H1 (cell line): Measurements from ENCODE around the gene SLC12A8. TPM values are rescaled to one million over a fixed set of nuclear protein-coding genes. Genes with fewer than 3 reads are reported as not detected.

Experiments used
- CTCF ChIA-PET: fragments of 300-600 bp; sonication (Branson Sonifier 250); formaldehyde crosslinking; loops from one replicate; lab custom pipeline; 2021; ENCODE audit not compliant: partially characterized antibody; lab: Charles Lee
- POLR2A ChIA-PET: fragments of 300-600 bp; sonication (Branson Sonifier 250); formaldehyde crosslinking; loops from one replicate; lab custom pipeline; 2021; ENCODE audit warnings: inconsistent platforms; ENCODE audit not compliant: partially characterized antibody; lab: Charles Lee
- DNase-seq, 2 experiments: peaks; one replicate each; pipeline versions ENCODE4 v3.0.0 to v3.0.0-alpha.2; 2010 to 2022; ENCODE audit warnings: low spot score in 2 of 2, low read depth in 1 of 2, mixed read lengths in 1 of 2
- FAIRE-seq: peaks from 2 replicates; lab custom pipeline; 2011; peaks lifted over from hg19 to GRCh38; lab: Jason Lieb, UNC
- H2AFZ ChIP-seq: 2 replicates; pipeline ENCODE4 v1.8.1; 2012; ENCODE audit warnings: low read length, inconsistent platforms
- H2AK5ac ChIP-seq: 2 replicates; pipeline ENCODE4 v1.6.1; 2013; ENCODE audit warnings: low read depth, low read length
- H2BK120ac ChIP-seq: replicated peaks from 2 replicates; pipeline ENCODE3; 2013; ENCODE audit warnings: low read depth, low read length, inconsistent platforms
- H2BK12ac ChIP-seq: 2 replicates; pipeline ENCODE4 v1.6.1; 2013; ENCODE audit warnings: low read depth, low read length
- H2BK15ac ChIP-seq: 2 replicates; pipeline ENCODE4 v1.6.1; 2013; ENCODE audit warnings: low read length
- H2BK20ac ChIP-seq: 2 replicates; pipeline ENCODE4 v1.6.1; 2013; ENCODE audit warnings: low read length
- H2BK5ac ChIP-seq: 2 replicates; pipeline ENCODE4 v1.6.1; 2013; ENCODE audit warnings: low read depth, low read length
- H3K14ac ChIP-seq: 2 replicates; pipeline ENCODE4 v1.6.1; 2013; ENCODE audit warnings: inconsistent platforms; ENCODE audit not compliant: insufficient read length
- H3K18ac ChIP-seq: 2 replicates; pipeline ENCODE4 v1.6.1; 2013; ENCODE audit warnings: low read length; ENCODE audit errors: extremely low read depth
- H3K23ac ChIP-seq: 2 replicates; pipeline ENCODE4 v1.6.1; 2013; ENCODE audit warnings: inconsistent platforms; ENCODE audit not compliant: insufficient read length
- H3K23me2 ChIP-seq: 2 replicates; pipeline ENCODE4 v1.6.1; 2013; ENCODE audit warnings: low read depth, low read length
- H3K27ac ChIP-seq: 2 replicates; pipeline ENCODE4 v1.6.1; 2011; ENCODE audit warnings: low read depth, low read length, inconsistent platforms
- H3K27me3 ChIP-seq, 4 experiments: replicated peaks in 1 of 4; 1 replicate in 1 of 4; 2 replicates in 3 of 4; pipeline versions ENCODE4 v1.6.1 to v1.8.1; 2011 to 2013; ENCODE audit warnings: low read length in 3 of 4, mild to moderate bottlenecking in 3 of 4, inconsistent platforms in 2 of 4, mixed read lengths in 2 of 4, moderate library complexity in 1 of 4; ENCODE audit not compliant: control insufficient read depth in 3 of 4, insufficient read depth in 3 of 4; ENCODE audit errors: extremely low read depth in 1 of 4
- H3K36me3 ChIP-seq, 4 experiments: 2 replicates each; pipeline versions ENCODE4 v1.6.1 to v1.8.1; 2011 to 2013; ENCODE audit warnings: mild to moderate bottlenecking in 4 of 4, low read length in 3 of 4, moderate library complexity in 2 of 4, control low read depth in 1 of 4, inconsistent platforms in 1 of 4; ENCODE audit not compliant: insufficient read depth in 4 of 4, control insufficient read depth in 2 of 4
- H3K4ac ChIP-seq: replicated peaks from 2 replicates; pipeline ENCODE3; 2013; ENCODE audit warnings: low read length, low read depth, mixed read lengths, inconsistent platforms; ENCODE audit not compliant: insufficient read length
- H3K4me1 ChIP-seq, 4 experiments: replicated peaks in 1 of 4; 1 replicate in 1 of 4; 2 replicates in 3 of 4; pipeline versions ENCODE4 v1.6.1 to v1.8.1; 2011 to 2013; ENCODE audit warnings: low read length in 3 of 4, inconsistent platforms in 2 of 4, mixed read lengths in 1 of 4; ENCODE audit not compliant: insufficient read depth in 4 of 4, control insufficient read depth in 3 of 4
- H3K4me2 ChIP-seq, 2 experiments: 2 replicates each; pipeline versions ENCODE4 v1.6.1 to v1.8.1; 2011 to 2013; ENCODE audit warnings: low read depth in 2 of 2, low read length in 2 of 2, control low read depth in 1 of 2, inconsistent platforms in 1 of 2, mild to moderate bottlenecking in 1 of 2; ENCODE audit not compliant: insufficient read depth in 1 of 2
- H3K4me3 ChIP-seq, 4 experiments: fragments of 200-600, 300-600 bp in 1 of 4; sonication (generic), shearing (Covaris generic), sonication (Bioruptor Twin) in 1 of 4; 2 replicates each; pipeline versions ENCODE4 v1.5.1 to v1.8.1; 2011 to 2016; ENCODE audit warnings: low read length in 4 of 4, low read depth in 3 of 4, control low read depth in 2 of 4, inconsistent platforms in 2 of 4, mild to moderate bottlenecking in 2 of 4, mixed read lengths in 1 of 4, moderate library complexity in 1 of 4; ENCODE audit not compliant: insufficient read depth in 2 of 4; ENCODE audit errors: extremely low read depth in 1 of 4
- H3K56ac ChIP-seq: replicated peaks from 2 replicates; pipeline ENCODE3; 2013; ENCODE audit warnings: low read depth, mild to moderate bottlenecking, mixed read lengths, low read length, inconsistent platforms; ENCODE audit not compliant: insufficient read length
- H3K79me1 ChIP-seq: 2 replicates; pipeline ENCODE4 v1.6.1; 2013; ENCODE audit warnings: low read depth, low read length, control low read depth
- H3K79me2 ChIP-seq, 2 experiments: 2 replicates each; pipeline versions ENCODE4 v1.6.1 to v1.8.1; 2012 to 2013; ENCODE audit warnings: low read length in 2 of 2, mild to moderate bottlenecking in 2 of 2, inconsistent platforms in 1 of 2; ENCODE audit not compliant: insufficient read depth in 2 of 2, control insufficient read depth in 1 of 2
- H3K9ac ChIP-seq, 4 experiments: replicated peaks in 1 of 4; 1 replicate in 1 of 4; 2 replicates in 3 of 4; pipeline versions ENCODE4 v1.6.1 to v1.8.1; 2011 to 2013; ENCODE audit warnings: low read depth in 3 of 4, low read length in 3 of 4, control low read depth in 2 of 4, mild to moderate bottlenecking in 2 of 4, moderate library complexity in 2 of 4, inconsistent platforms in 1 of 4; ENCODE audit errors: extremely low read depth in 1 of 4
- H3K9me3 ChIP-seq, 2 experiments: 2 replicates each; pipeline versions ENCODE4 v1.6.1 to v1.8.1; 2012 to 2013; ENCODE audit warnings: mild to moderate bottlenecking in 2 of 2, moderate library complexity in 2 of 2, control low read depth in 1 of 2, inconsistent platforms in 1 of 2, low read depth in 1 of 2, low read length in 1 of 2, mixed read lengths in 1 of 2; ENCODE audit not compliant: insufficient read depth in 2 of 2
- H4K20me1 ChIP-seq, 2 experiments: replicated peaks in 1 of 2; 2 replicates each; pipeline versions ENCODE3 to v1.8.1; 2011 to 2013; ENCODE audit warnings: inconsistent platforms in 2 of 2, low read length in 2 of 2, mild to moderate bottlenecking in 1 of 2; ENCODE audit not compliant: insufficient read depth in 2 of 2, control insufficient read depth in 1 of 2
- H4K5ac ChIP-seq: 2 replicates; pipeline ENCODE4 v1.6.1; 2013; ENCODE audit warnings: low read length, low read depth, mixed read lengths, inconsistent platforms; ENCODE audit not compliant: insufficient read length
- H4K8ac ChIP-seq: 2 replicates; pipeline ENCODE4 v1.8.0; 2013; ENCODE audit warnings: mild to moderate bottlenecking, moderate library complexity, low read length, inconsistent platforms; ENCODE audit not compliant: insufficient read depth; ENCODE audit errors: extremely low read depth
- H4K91ac ChIP-seq: replicated peaks from 2 replicates; pipeline ENCODE3; 2013; ENCODE audit warnings: low read length, mixed read lengths, inconsistent platforms; ENCODE audit not compliant: insufficient read length
- CEBPB ChIP-seq: IDR thresholded peaks from 2 replicates; pipeline ENCODE4 v1.6.1; 2012; ENCODE audit warnings: low read depth, low read length
- RBBP5 ChIP-seq: IDR thresholded peaks from 2 replicates; pipeline ENCODE4 v1.7.1; 2012; ENCODE audit warnings: low read depth, mild to moderate bottlenecking, inconsistent platforms, low read length, moderate library complexity, borderline replicate concordance
- SRF ChIP-seq: IDR thresholded peaks from 2 replicates; pipeline ENCODE4 v1.6.1; 2011; ENCODE audit warnings: mild to moderate bottlenecking, low read depth, low read length, moderate library complexity
- TEAD4 ChIP-seq: IDR thresholded peaks from 2 replicates; pipeline ENCODE4 v1.6.1; 2012; ENCODE audit warnings: low read depth, low read length, inconsistent platforms, mixed read lengths
- ZNF274 ChIP-seq: IDR thresholded peaks from 2 replicates; pipeline ENCODE4 v1.7.0; 2012; ENCODE audit warnings: low read length, borderline replicate concordance; ENCODE audit errors: extremely low read depth
- WGBS, 2 experiments: shearing (Covaris generic) in 1 of 2; methylation state at CpG; one replicate each; pipeline versions ENCODE4 v1.1.6 to v1.1.7; 2013 to 2015; ENCODE audit warnings: low lambda C conversion rate in 2 of 2, mixed read lengths in 2 of 2, inconsistent platforms in 1 of 2, low coverage in 1 of 2, missing lambda C conversion rate in 1 of 2; ENCODE audit not compliant: insufficient replicate concordance in 2 of 2, insufficient coverage in 1 of 2, insufficient read length in 1 of 2; ENCODE audit errors: extremely low coverage in 1 of 2, missing lambda C conversion rate in 1 of 2; 5-methylcytosine and 5-hydroxymethylcytosine counted together
- polyA plus RNA-seq, 7 experiments: library from polyadenylated mRNA; depleted of rRNA in 3 of 7; stranded (reverse) in 5 of 7; unstranded in 2 of 7; fragments of >200 nt in 5 of 7; fragments of 200-250 nt in 2 of 7; gene quantifications; 1 replicate in 5 of 7; 2 replicates in 1 of 7; 4 replicates in 1 of 7; pipeline versions ENCODE4 v1.2.1 to v1.2.3, GENCODE V29; 2011 to 2013; ENCODE audit warnings: missing spikeins in 2 of 7, mixed read lengths in 2 of 7
- total RNA-seq: library from RNA; stranded (reverse); fragmentation: NEBNext Ultra II Directional; extraction: Animal tissue kit (Norgen Biotek cat#: 25700); gene quantifications from 2 replicates; pipeline ENCODE4 v1.2.1, GENCODE V29; 2021
- TF ChIP-seq, protein P1 (sequence below): IDR thresholded peaks from 2 replicates; pipeline ENCODE4 v1.6.1; 2012; ENCODE audit warnings: low read length, inconsistent platforms

Gene SLC12A8
- total and polyA plus RNA-seq, 2 of the 8 experiments (the other 6 are each of a cell fraction or from before 2014, with no cell fraction given), result 13.7 to 14.4 TPM

DNA sequence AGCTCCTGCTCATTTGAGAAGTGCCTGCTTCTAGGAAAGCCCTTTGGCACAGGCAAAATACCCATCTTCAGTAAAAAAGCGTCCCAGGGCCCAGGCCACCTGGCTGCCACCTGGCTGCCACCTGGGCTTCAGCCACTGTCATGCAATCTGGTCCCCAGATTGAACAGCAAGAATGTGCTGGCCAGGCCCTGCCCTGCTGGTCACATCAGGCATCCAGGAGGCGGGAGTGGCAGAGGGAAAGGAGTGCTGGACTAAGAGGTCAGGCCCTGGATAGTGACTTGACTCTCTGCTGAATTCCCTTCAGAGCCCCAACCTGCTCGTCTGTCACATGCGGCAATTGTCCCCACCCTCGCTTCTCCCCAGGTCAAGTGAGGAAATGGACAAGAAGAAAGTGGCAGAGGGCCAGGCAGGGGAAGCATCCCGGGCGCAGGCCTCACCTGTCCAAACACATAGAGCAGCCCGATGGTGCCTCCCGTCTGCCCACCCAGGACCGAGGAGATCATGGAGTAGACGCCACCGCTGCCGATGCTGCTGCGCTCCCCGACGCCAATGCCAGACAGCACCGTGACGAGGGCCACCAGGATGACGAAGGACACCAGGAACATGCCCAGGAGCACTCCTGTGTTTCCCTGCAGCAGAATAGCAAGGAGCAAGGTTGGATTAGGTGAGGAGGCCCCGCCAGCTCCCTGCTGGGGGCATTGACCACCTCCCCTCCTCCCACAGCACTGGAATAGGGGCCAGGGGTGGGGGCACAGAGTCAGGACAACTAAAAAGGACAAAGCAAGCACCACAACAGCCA is 25.5 kb downstream of the SLC12A8 start:
- no peak overlapping the region for H3K4me3 ChIP-seq
- no peaks in the 10 kb centered on the region for H3K79me1 ChIP-seq
- no peak overlapping the region for H3K4ac ChIP-seq
- no peak overlapping the region for H3K4me2 ChIP-seq
- DNase-seq (peak in 1 of 2 experiments; percentile 52), FAIRE-seq (no peak)
- H2AK5ac ChIP-seq, result no peak overlapping the region
- POLR2A ChIA-PET, result no interaction called here
- H3K27ac ChIP-seq, result no peak overlapping the region
- no peak overlapping the region for H4K5ac ChIP-seq
- no peaks in the 10 kb centered on the region for H3K27me3 ChIP-seq
- H3K9me3 ChIP-seq, result no peaks in the 10 kb centered on the region; a peak in 1 of 4 replicates
- no peak overlapping the region for H2BK120ac ChIP-seq
- H2AFZ ChIP-seq, result no peak overlapping the region
- H3K56ac ChIP-seq, result no peak overlapping the region
- H3K79me2 ChIP-seq, result no peaks in the 10 kb centered on the region
- WGBS, 2 experiments, result 89% methylated on average over 20 of the region's 20 CpGs; no CpG with 5 or more reads in 1 of the 2 experiments
- no peak overlapping the region; a peak in 2 of 7 replicates for H3K9ac ChIP-seq
- no peaks in the 10 kb centered on the region for H4K20me1 ChIP-seq
- no peak overlapping the region for H3K23ac ChIP-seq
- CTCF ChIA-PET, result interaction anchor here (0.7 to 3.9 kb wide), 10 partner anchors 8 to 200 kb away, joined by 3 to 16 read pairs (median 3); no protein-coding TSS in a partner anchor
- peaks cover 5 to 11% (median 9%) of the 10 kb centered on the region in 4 experiments for H3K4me1 ChIP-seq
- no peak overlapping the region for H3K18ac ChIP-seq
- peak overlapping the region; percentile 44 for H2BK5ac ChIP-seq
- no peak overlapping the region for H4K8ac ChIP-seq
- H3K23me2 ChIP-seq, result no peaks in the 10 kb centered on the region
- peaks cover 0 to 10% (median 2%) of the 10 kb centered on the region in 4 experiments; a peak in 3 of 8 replicates for H3K36me3 ChIP-seq
- H2BK12ac ChIP-seq, result peak overlapping the region; percentile 68; the same call in 1 of the 2 replicates
- H2BK20ac ChIP-seq, result 0 out of 2 replicates have a peak overlapping the region, but pooled peaks have one; percentile 10
- H4K91ac ChIP-seq, result peak overlapping the region; percentile 34
- no peak overlapping the region for H3K14ac ChIP-seq
- no peak overlapping the region; the same call in 1 of the 2 replicates for H2BK15ac ChIP-seq
- no peak for TF ChIP-seq TEAD4
- no peak for TF ChIP-seq RBBP5
- TF ChIP-seq SRF, result no peak
- TF ChIP-seq, protein P1, sequence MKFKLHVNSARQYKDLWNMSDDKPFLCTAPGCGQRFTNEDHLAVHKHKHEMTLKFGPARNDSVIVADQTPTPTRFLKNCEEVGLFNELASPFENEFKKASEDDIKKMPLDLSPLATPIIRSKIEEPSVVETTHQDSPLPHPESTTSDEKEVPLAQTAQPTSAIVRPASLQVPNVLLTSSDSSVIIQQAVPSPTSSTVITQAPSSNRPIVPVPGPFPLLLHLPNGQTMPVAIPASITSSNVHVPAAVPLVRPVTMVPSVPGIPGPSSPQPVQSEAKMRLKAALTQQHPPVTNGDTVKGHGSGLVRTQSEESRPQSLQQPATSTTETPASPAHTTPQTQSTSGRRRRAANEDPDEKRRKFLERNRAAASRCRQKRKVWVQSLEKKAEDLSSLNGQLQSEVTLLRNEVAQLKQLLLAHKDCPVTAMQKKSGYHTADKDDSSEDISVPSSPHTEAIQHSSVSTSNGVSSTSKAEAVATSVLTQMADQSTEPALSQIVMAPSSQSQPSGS, result no peak
- TF ChIP-seq ZNF274, result no peak
- no peak for TF ChIP-seq CEBPB
